ENCODE results near the gene RPLP1.

Gene RPLP1

GRCh38 chr15:69502470-69503045 lies 49.9 kb downstream of the RPLP1 start:
- Histone ChIP-seq H3K27me3 (replicated peaks) (peaks cover 2% of the 10 kb centered on the region), H3K4me3 (ENCODE audit: low read depth, low read length) (no peak overlapping the region), H3K27ac (no peak overlapping the region), H3K36me3 (replicated peaks) (no peaks in the 10 kb centered on the region)
- TF ChIP-seq, protein P1, sequence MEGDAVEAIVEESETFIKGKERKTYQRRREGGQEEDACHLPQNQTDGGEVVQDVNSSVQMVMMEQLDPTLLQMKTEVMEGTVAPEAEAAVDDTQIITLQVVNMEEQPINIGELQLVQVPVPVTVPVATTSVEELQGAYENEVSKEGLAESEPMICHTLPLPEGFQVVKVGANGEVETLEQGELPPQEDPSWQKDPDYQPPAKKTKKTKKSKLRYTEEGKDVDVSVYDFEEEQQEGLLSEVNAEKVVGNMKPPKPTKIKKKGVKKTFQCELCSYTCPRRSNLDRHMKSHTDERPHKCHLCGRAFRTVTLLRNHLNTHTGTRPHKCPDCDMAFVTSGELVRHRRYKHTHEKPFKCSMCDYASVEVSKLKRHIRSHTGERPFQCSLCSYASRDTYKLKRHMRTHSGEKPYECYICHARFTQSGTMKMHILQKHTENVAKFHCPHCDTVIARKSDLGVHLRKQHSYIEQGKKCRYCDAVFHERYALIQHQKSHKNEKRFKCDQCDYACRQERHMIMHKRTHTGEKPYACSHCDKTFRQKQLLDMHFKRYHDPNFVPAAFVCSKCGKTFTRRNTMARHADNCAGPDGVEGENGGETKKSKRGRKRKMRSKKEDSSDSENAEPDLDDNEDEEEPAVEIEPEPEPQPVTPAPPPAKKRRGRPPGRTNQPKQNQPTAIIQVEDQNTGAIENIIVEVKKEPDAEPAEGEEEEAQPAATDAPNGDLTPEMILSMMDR (IDR thresholded peaks at IDR 0.05; ENCODE audit: low read depth, low read length, missing control alignments) = peak; percentile 49
- DNase-seq = no peak
- in situ Hi-C loops (cut with HindIII; ENCODE audit: low pct_ligation_motif_present, low sequenced_read_pairs) = no loop called here

GRCh38 chr15:69504352-69505040 lies 51.9 kb downstream of the RPLP1 start:
- TF ChIP-seq, protein P1 (IDR thresholded peaks at IDR 0.05; ENCODE audit: low read depth, low read length, missing control alignments) = no peak
- no peak overlapping the region for H3K27ac ChIP-seq
- no peak for DNase-seq
- H3K27me3 ChIP-seq (replicated peaks) = peaks cover 2% of the 10 kb centered on the region
- in situ Hi-C loops (cut with HindIII; ENCODE audit: low pct_ligation_motif_present, low sequenced_read_pairs) = no loop called here
- no peaks in the 10 kb centered on the region for H3K36me3 ChIP-seq (replicated peaks)
- no peak overlapping the region for H3K4me3 ChIP-seq (ENCODE audit: low read depth, low read length)

Measured in brain microvascular endothelial cell (primary cell).